Stimulated activated CD4-positive, alpha-beta T cell treated with anti-CD3 and anti-CD28 coated beads, Interleukin-4, amount 100 ng/mL, for 1 hour (primary cell): ENCODE measurements around the gene RPRM.
"Not testable (repeated sequence)": the region's sequence is repeated elsewhere in the genome, so short reads cannot be mapped to it uniquely, and the experiment has no call there.

ENCODE experiments used
- DNase-seq: peaks from one replicate; pipeline ENCODE4 v3.0.0-alpha.2; 2020

The RPRM gene

GRCh38 chr2:153455403-153455802 lies 23.2 kb downstream of the RPRM start:
- no peak for DNase-seq

- DNase-seq: no peak
Measured at GRCh38 chr2:153451611-153452010, 27.0 kb downstream of the RPRM start.

- no peak for DNase-seq
Measured at GRCh38 chr2:153443106-153443505, 35.5 kb downstream of the RPRM start.

- DNase-seq: not testable (repeated sequence)
Measured at GRCh38 chr2:153442616-153443015, 35.9 kb downstream of the RPRM start.

DNA sequence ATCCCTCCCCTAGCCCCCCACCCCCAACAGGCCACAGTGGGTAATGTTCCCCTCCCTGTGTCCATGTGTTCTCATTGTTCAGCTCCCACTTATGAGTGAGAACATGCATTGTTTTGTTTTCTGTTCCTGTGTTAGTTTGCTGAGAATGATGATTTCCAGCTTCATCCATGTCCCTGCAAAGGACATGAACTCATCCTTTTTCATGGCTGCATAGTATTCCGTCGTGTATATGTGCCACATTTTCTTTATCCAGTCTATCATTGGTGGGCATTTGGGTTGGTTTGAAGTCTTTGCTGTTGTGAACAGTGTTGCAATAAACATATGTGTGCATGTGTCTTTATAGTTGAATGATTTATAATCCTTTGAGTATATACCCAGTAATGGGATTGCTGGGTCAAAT lies 38.5 kb downstream of the RPRM start:
- DNase-seq: not testable (repeated sequence)

DNA sequence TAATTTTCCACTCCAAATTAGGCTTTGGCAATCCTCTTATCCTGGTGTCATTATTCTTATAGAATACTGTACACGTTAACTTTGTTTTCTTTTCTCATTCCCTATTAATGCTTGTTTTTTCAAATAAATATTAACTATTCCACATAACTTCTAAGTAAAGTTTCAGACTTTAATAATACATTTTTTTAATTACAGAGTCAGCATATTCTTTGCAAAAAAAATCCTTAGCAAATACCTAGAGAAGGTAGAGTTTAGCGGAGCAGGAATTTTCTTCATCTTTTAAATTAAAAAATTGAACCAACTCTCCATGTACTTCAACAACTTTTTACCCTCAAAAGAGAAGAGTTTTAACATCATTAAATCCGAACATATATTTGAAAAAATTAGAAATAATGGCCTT lies 45.2 kb downstream of the RPRM start:
- DNase-seq: no peak

- DNase-seq: no peak
Measured at GRCh38 chr2:153432381-153432780, 46.2 kb downstream of the RPRM start.

- no peak for DNase-seq
Measured at GRCh38 chr2:153431114-153431513, 47.4 kb downstream of the RPRM start.
